Spleen (tissue), 11 donors: ENCODE data around the gene ANKS3. TPM values are rescaled to one million over a fixed set of nuclear protein-coding genes. Genes with fewer than 3 reads are reported as not detected.

Source experiments
- DNase-seq: peaks from one replicate; pipeline ENCODE4 v3.0.0-alpha.2; 2020
- H3K27ac ChIP-seq, 8 donors: fragments of 200-600 bp; sonication (generic) in 7 of 8; 1 replicate in 4 of 8; 2 replicates in 4 of 8; pipeline versions ENCODE4 v1.5.0 to v1.8.0; 2016 to 2021; ENCODE audit warnings: inconsistent platforms in 4 of 8, mild to moderate bottlenecking in 4 of 8, moderate library complexity in 1 of 8
- H3K27me3 ChIP-seq, 7 donors: fragments of 200-600 bp; sonication (generic) in 6 of 7; replicated peaks in 1 of 7; 1 replicate in 4 of 7; 2 replicates in 3 of 7; pipeline versions ENCODE4 v1.5.0 to v1.8.0; 2016 to 2021; ENCODE audit warnings: inconsistent platforms in 3 of 7, mild to moderate bottlenecking in 1 of 7
- H3K36me3 ChIP-seq, 6 donors: fragments of 200-600 bp; sonication (generic) in 5 of 6; 1 replicate in 4 of 6; 2 replicates in 2 of 6; pipeline versions ENCODE4 v1.5.0 to v1.8.0; 2016 to 2021; ENCODE audit warnings: inconsistent platforms in 2 of 6
- H3K4me1 ChIP-seq, 6 donors: fragments of 200-600 bp; sonication (generic) in 5 of 6; 1 replicate in 3 of 6; 2 replicates in 3 of 6; pipeline versions ENCODE4 v1.5.0 to v1.8.0; 2016 to 2021; ENCODE audit warnings: inconsistent platforms in 3 of 6
- H3K4me3 ChIP-seq, 8 donors: fragments of 200-600 bp; sonication (generic) in 7 of 8; 1 replicate in 4 of 8; 2 replicates in 4 of 8; pipeline versions ENCODE4 v1.5.0 to v1.8.0; 2016 to 2021; ENCODE audit warnings: inconsistent platforms in 4 of 8, mild to moderate bottlenecking in 4 of 8, moderate library complexity in 2 of 8
- H3K9me3 ChIP-seq, 8 donors: fragments of 200-600 bp; sonication (generic) in 7 of 8; 1 replicate in 4 of 8; 2 replicates in 4 of 8; pipeline versions ENCODE4 v1.5.0 to v1.8.0; 2016 to 2021; ENCODE audit warnings: inconsistent platforms in 4 of 8
- CTCF ChIP-seq, 11 experiments: fragments of 200-600 bp in 7 of 11; fragments of 450-650 bp in 4 of 11; sonication (generic) in 4 of 11; IDR thresholded peaks in 8 of 11; conservative IDR thresholded peaks in 3 of 11; 1 replicate in 7 of 11; 2 replicates in 4 of 11; pipeline versions ENCODE4 v1.4.0 to v1.8.0; 2016 to 2021; ENCODE audit warnings: antibody characterized with exemption in 11 of 11, inconsistent platforms in 4 of 11, mild to moderate bottlenecking in 1 of 11
- POLR2A ChIP-seq, 3 donors: fragments of 450-650 bp; IDR thresholded peaks; one replicate each; pipeline ENCODE4 v1.5.1; 2017; ENCODE audit warnings: antibody characterized with exemption in 3 of 3, mild to moderate bottlenecking in 1 of 3
- POLR2AphosphoS5 ChIP-seq, 3 donors: sonication (generic); formaldehyde crosslinking; IDR thresholded peaks; one replicate each; pipeline ENCODE4 v1.5.1; 2017; ENCODE audit warnings: antibody characterized with exemption in 3 of 3
- WGBS, 5 donors: extraction: QIAGEN DNeasy Blood & Tissue Kit in 3 of 5; methylation state at CpG; one replicate each; pipeline versions ENCODE4 v1.1.5 to v1.1.7; 2013 to 2018; 5-methylcytosine and 5-hydroxymethylcytosine counted together
- intact Hi-C: fragments of 100-400 bp; cut with DNase I; formaldehyde crosslinking; loops from one replicate; pipeline ENCODE4 v1.15.0; 2023; ENCODE audit warnings: low total_unique reads
- polyA plus RNA-seq, 3 donors: library from polyadenylated mRNA; stranded (reverse); fragments of 200-250 nt; gene quantifications; one replicate each; pipeline ENCODE4 v1.2.1, GENCODE V29; 2013
- total RNA-seq, 7 donors: library from RNA; depleted of rRNA in 3 of 7; stranded (reverse); fragments of >200 nt in 3 of 7; fragmentation: NEBNext Ultra II Directional in 4 of 7; extraction: Animal tissue kit (Norgen Biotek cat#: 25700) in 4 of 7; gene quantifications; one replicate each; pipeline versions ENCODE4 v1.1.0 to v1.2.1, GENCODE V29; 2016 to 2021
- donor health status: healthy with polysubstance abuse.
- donor health status: DM: no; HTN: no; CAD: no; lungs with moderate emphysema.
- donor health status: DM: no; HTN: no; CAD: no.
- donor health status: Bipolar disorder and iron deficiency.
- donor health status: healthy.
- donor health status: DM: no; HTN: no; CAD: no.
- donor health status: DM: yes; HTN: yes; CAD: no.

The ANKS3 gene
- total and polyA plus RNA-seq, 10 donors: 12.5 to 29.5 (median 22.9) TPM

- TF ChIP-seq POLR2A (IDR thresholded peaks at IDR 0.05) (no peak), CTCF (IDR thresholded peaks at IDR 0.05 in 8 of 11, conservative IDR thresholded peaks at IDR 0.05 in 3 of 11) (no peak), POLR2AphosphoS5 (IDR thresholded peaks at IDR 0.05) (no peak)
- no peak for DNase-seq
- 77 to 92% (median 89%) methylated on average over 4 to 5 of the region's 5 CpGs for WGBS, 5 donors
- no peaks in the 10 kb centered on the region for H3K27me3 ChIP-seq
- no peak overlapping the region for H3K27ac ChIP-seq
- H3K36me3 ChIP-seq: no peaks in the 10 kb centered on the region
- intact Hi-C loops: no loop called here
- peaks cover 8 to 20% (median 17%) of the 10 kb centered on the region in 6 donors for H3K4me1 ChIP-seq
- H3K9me3 ChIP-seq: no peaks in the 10 kb centered on the region
- H3K4me3 ChIP-seq: no peak overlapping the region
These were observed 38.3 kb upstream of the ANKS3 start for GRCh38 chr16:4772351-4772750.

- no peak for DNase-seq
- peaks cover 10 to 25% (median 19%) of the 10 kb centered on the region in 6 donors for H3K4me1 ChIP-seq
- no peaks in the 10 kb centered on the region for H3K36me3 ChIP-seq
- TF ChIP-seq POLR2AphosphoS5 (IDR thresholded peaks at IDR 0.05) (no peak), CTCF (IDR thresholded peaks at IDR 0.05 in 8 of 11, conservative IDR thresholded peaks at IDR 0.05 in 3 of 11) (no peak), POLR2A (IDR thresholded peaks at IDR 0.05) (no peak)
- no peak overlapping the region for H3K4me3 ChIP-seq
- H3K9me3 ChIP-seq: no peaks in the 10 kb centered on the region
- intact Hi-C loops: no loop called here
- no peak overlapping the region for H3K27ac ChIP-seq
- WGBS, 5 donors: 54 to 82% (median 68%) methylated on average over 3 of the region's 3 CpGs
- no peaks in the 10 kb centered on the region for H3K27me3 ChIP-seq
These were observed 37.6 kb upstream of the ANKS3 start for GRCh38 chr16:4771646-4772045.

- Histone ChIP-seq H3K4me1 (peaks cover 24 to 47% (median 40%) of the 10 kb centered on the region in 6 donors), H3K27ac (peak overlapping the region in 7 of 8 donors; percentile 68 to 95 (median 90)), H3K27me3 (no peaks in the 10 kb centered on the region), H3K4me3 (peak overlapping the region in 7 of 8 donors; percentile 48 to 97 (median 85)), H3K9me3 (no peaks in the 10 kb centered on the region), H3K36me3 (peaks cover 0 to 12% (median under 1%) of the 10 kb centered on the region in 6 donors)
- intact Hi-C loops: loop anchor here (5.0 kb wide), 1 partner anchor 33 kb away; the partner anchor contains the start of gene ROGDI
- no peak for DNase-seq
- WGBS, 5 donors: 61 to 72% (median 68%) methylated on average over 7 of the region's 7 CpGs
- TF ChIP-seq POLR2AphosphoS5 (IDR thresholded peaks at IDR 0.05) (no peak), CTCF (IDR thresholded peaks at IDR 0.05 in 8 of 11, conservative IDR thresholded peaks at IDR 0.05 in 3 of 11) (no peak), POLR2A (IDR thresholded peaks at IDR 0.05) (no peak)
These were observed 35.2 kb upstream of the ANKS3 start for GRCh38 chr16:4769306-4769638.

GRCh38 chr16:4768549-4769305 lies 34.7 kb upstream of the ANKS3 start:
- Histone ChIP-seq H3K27ac (peak overlapping the region; percentile 53 to 95 (median 88)), H3K27me3 (no peaks in the 10 kb centered on the region), H3K9me3 (no peaks in the 10 kb centered on the region), H3K36me3 (peaks cover 0 to 18% (median 5%) of the 10 kb centered on the region in 6 donors), H3K4me1 (peaks cover 24 to 52% (median 45%) of the 10 kb centered on the region in 6 donors), H3K4me3 (peak overlapping the region; percentile 36 to 97 (median 74))
- DNase-seq: peak; percentile 96
- intact Hi-C loops: loop anchor here (5.0 kb wide), 1 partner anchor 34 kb away; the partner anchor contains the start of gene ROGDI
- WGBS, 5 donors: 4 to 8% (median 5%) methylated on average over 35 to 48 of the region's 48 CpGs
- TF ChIP-seq CTCF (IDR thresholded peaks at IDR 0.05 in 8 of 11, conservative IDR thresholded peaks at IDR 0.05 in 3 of 11) (peak in 1 of 11 experiments; percentile 25), POLR2AphosphoS5 (IDR thresholded peaks at IDR 0.05) (peak; percentile 90 to 93 (median 92)), POLR2A (IDR thresholded peaks at IDR 0.05) (peak in 1 of 3 donors; percentile 54)
